ENCODE results near the gene GRK5.

GRCh38 chr10:119268871-119269506 lies 61.6 kb downstream of the GRK5 start:
- TF ChIP-seq POLR2A (IDR thresholded peaks at IDR 0.05) = no peak
- no peak for TF ChIP-seq CTCF (IDR thresholded peaks at IDR 0.05)

Data from sigmoid colon (tissue), 3 donors.